Sigmoid colon (tissue), 4 donors: Measurements from ENCODE around the gene LUM.

Experiments
- CTCF ChIP-seq, 4 experiments: fragments of 450-650 bp in 3 of 4; fragments of 200-600 bp in 1 of 4; IDR thresholded peaks; one replicate each; pipeline ENCODE4 v1.5.1; 2016 to 2019; ENCODE audit warnings: antibody characterized with exemption in 4 of 4, mild to moderate bottlenecking in 3 of 4, moderate library complexity in 2 of 4
- POLR2A ChIP-seq, 2 donors: fragments of 450-650 bp; IDR thresholded peaks; one replicate each; pipeline ENCODE4 v1.6.1; 2016; ENCODE audit warnings: antibody characterized with exemption in 2 of 2, mild to moderate bottlenecking in 2 of 2, moderate library complexity in 2 of 2
- POLR2AphosphoS5 ChIP-seq, 4 donors: sonication (generic); formaldehyde crosslinking; IDR thresholded peaks; one replicate each; pipeline ENCODE4 v1.6.1; 2017; ENCODE audit warnings: antibody characterized with exemption in 4 of 4

DNA sequence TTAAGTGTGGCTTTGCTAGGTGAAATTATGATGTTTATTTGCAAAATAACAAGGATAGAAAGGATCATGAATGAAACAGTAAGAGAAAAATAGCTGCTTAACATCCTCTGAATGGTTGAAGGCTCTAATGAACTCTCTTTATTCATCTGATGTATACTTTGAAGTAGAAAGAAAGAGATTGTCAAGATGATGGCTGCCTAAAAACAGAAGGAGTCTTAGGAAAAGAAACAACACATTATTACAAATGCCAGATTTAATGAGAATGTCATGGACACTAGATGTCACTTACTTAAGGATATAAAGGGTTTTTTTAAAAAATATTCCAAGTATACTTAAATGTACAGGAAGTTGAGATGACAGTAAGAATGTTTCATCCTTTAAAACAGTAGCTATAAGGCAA is 49.7 kb upstream of the LUM start:
- TF ChIP-seq POLR2AphosphoS5 (IDR thresholded peaks at IDR 0.05): no peak
- no peak for TF ChIP-seq CTCF (IDR thresholded peaks at IDR 0.05)
- TF ChIP-seq POLR2A (IDR thresholded peaks at IDR 0.05): no peak
